Prostate gland (tissue), 2 donors: ENCODE measurements around the gene OGDH.

Experiments
- CTCF ChIP-seq, 4 experiments: fragments of 200-600 bp in 2 of 4; fragments of 450-650 bp in 2 of 4; sonication (generic) in 2 of 4; IDR thresholded peaks; 1 replicate in 3 of 4; 2 replicates in 1 of 4; pipeline ENCODE4 v1.5.1; 2016 to 2019; ENCODE audit warnings: antibody characterized with exemption in 4 of 4, mild to moderate bottlenecking in 2 of 4, moderate library complexity in 2 of 4
- POLR2A ChIP-seq: fragments of 450-650 bp; IDR thresholded peaks from one replicate; pipeline ENCODE4 v1.6.1; 2016; ENCODE audit warnings: antibody characterized with exemption, mild to moderate bottlenecking

- TF ChIP-seq CTCF (IDR thresholded peaks at IDR 0.05) (no peak), POLR2A (no peak)
Observed at GRCh38 chr7:44647981-44648714, 41.7 kb downstream of the OGDH start.
